ENCODE results near the gene LYAR.

DNA sequence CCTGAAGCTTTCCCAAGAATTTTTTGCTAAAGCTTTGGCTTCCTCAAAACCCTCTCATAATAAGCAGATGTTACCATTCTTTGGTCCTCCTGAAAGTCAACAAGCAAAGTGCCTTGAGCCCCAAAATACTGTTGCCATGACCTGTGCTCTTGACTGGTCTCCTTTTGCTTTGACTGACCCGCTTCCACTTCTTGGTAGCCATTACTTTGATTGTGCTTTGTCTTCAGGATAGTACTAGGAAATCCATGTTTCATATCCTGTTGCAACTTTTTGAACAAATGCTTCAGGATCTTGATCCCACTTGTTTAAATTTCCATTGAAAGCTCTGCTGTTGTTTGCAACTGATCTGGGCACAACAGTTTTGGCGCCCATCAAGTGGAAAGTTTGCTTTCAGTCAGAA, 56.3 kb downstream of the LYAR start:
- TF ChIP-seq, protein P1, sequence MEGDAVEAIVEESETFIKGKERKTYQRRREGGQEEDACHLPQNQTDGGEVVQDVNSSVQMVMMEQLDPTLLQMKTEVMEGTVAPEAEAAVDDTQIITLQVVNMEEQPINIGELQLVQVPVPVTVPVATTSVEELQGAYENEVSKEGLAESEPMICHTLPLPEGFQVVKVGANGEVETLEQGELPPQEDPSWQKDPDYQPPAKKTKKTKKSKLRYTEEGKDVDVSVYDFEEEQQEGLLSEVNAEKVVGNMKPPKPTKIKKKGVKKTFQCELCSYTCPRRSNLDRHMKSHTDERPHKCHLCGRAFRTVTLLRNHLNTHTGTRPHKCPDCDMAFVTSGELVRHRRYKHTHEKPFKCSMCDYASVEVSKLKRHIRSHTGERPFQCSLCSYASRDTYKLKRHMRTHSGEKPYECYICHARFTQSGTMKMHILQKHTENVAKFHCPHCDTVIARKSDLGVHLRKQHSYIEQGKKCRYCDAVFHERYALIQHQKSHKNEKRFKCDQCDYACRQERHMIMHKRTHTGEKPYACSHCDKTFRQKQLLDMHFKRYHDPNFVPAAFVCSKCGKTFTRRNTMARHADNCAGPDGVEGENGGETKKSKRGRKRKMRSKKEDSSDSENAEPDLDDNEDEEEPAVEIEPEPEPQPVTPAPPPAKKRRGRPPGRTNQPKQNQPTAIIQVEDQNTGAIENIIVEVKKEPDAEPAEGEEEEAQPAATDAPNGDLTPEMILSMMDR (conservative IDR thresholded peaks at IDR 0.05): no peak
- TF ChIP-seq ZFX (IDR thresholded peaks at IDR 0.05): no peak
